HG02884 (cell line): Measurements from ENCODE around the gene FEM1B.

Experiments
- ATAC-seq: cut with Tn5 transposase; IDR thresholded peaks from one replicate; pipeline ENCODE4 v1.9.1; 2021; ENCODE audit warnings: mild to moderate bottlenecking, moderate library complexity; ENCODE audit not compliant: unreplicated experiment

The FEM1B gene

GRCh38 chr15:68341760-68342725, 64.5 kb downstream of the FEM1B start:
- no peak for ATAC-seq

- no peak for ATAC-seq
Measured at GRCh38 chr15:68343579-68344225, 66.2 kb downstream of the FEM1B start.

GRCh38 chr15:68344600-68344999, 67.1 kb downstream of the FEM1B start:
- no peak for ATAC-seq
